ENCODE results near the gene ZHX3. TPM values are rescaled to one million over a fixed set of nuclear protein-coding genes. Genes with fewer than 3 reads are reported as not detected.
A peak's percentile ranks its signal among the peaks of the same experiment; 100 is the strongest.

ZHX3 gene
- total and polyA plus RNA-seq, 2 donors (not counting 1 experiment from before 2014, with no cell fraction given) = 27.7 to 28.0 TPM

GRCh38 chr20:41178495-41178894 is 139.0 kb downstream of the ZHX3 start:
- no peak overlapping the region for H3K27ac ChIP-seq (ENCODE audit: insufficient read depth, low read length)
- H3K4me1 ChIP-seq (ENCODE audit: control insufficient read depth, extremely low read depth, insufficient read depth, low read length) = peaks cover 22% of the 10 kb centered on the region
- no peak overlapping the region for H3K9ac ChIP-seq (ENCODE audit: insufficient read depth, low read length)
- peaks cover 8% of the 10 kb centered on the region for H3K36me3 ChIP-seq (ENCODE audit: control insufficient read depth, insufficient read depth, low read length)
- no peak overlapping the region for H3K4me2 ChIP-seq (ENCODE audit: extremely low read depth, insufficient read depth, low read length)
- no peak overlapping the region for H2AFZ ChIP-seq (ENCODE audit: low read length)
- peaks cover 11% of the 10 kb centered on the region for H3K79me2 ChIP-seq (ENCODE audit: control insufficient read depth, insufficient read depth, low read length)
- H3K9me3 ChIP-seq (ENCODE audit: control insufficient read depth, insufficient read depth, low read depth, low read length) = no peaks in the 10 kb centered on the region
- DNase-seq (ENCODE audit: low read depth in 2 of 2) = no peak
- H3K27me3 ChIP-seq (ENCODE audit: control insufficient read depth, insufficient read depth, low read length) = no peaks in the 10 kb centered on the region
- no peaks in the 10 kb centered on the region for H4K20me1 ChIP-seq (ENCODE audit: control insufficient read depth, extremely low read depth, insufficient read depth, low read length)
- no peak overlapping the region for H3K4me3 ChIP-seq (replicated peaks in 1 of 4; ENCODE audit: control extremely low read depth in 1 of 4, insufficient read depth in 1 of 4, low read depth in 3 of 4, low read length in 4 of 4)
- TF ChIP-seq CTCF (conservative IDR thresholded peaks at IDR 0.05 in 1 of 2, IDR thresholded peaks at IDR 0.05 in 1 of 2; ENCODE audit: low read depth in 1 of 2, low read length in 2 of 2) = no peak
- no peak for TF ChIP-seq EZH2 (IDR thresholded peaks at IDR 0.05; ENCODE audit: low read length, missing control alignments)

DNA sequence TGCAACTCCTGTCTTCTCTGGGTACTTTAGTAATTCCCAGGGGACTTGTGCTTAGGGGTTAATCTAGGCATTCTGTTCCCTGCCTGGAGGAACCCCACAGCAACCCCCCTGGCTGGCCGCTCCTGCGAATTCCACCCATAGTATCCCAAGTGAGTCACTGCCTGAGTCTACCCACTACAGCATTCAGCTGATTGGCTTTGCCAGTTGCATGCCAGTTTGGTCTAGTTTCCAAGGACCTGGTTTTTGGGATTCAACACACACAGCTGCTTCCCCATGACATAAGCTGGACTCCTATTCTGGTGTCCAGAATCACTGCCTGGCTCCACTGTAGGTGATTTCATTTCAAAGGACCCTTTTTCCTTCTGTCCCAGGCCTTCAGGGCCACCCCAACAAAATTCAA is 139.9 kb downstream of the ZHX3 start:
- Histone ChIP-seq H3K79me2 (ENCODE audit: control insufficient read depth, insufficient read depth, low read length) (peaks cover 11% of the 10 kb centered on the region), H3K36me3 (ENCODE audit: control insufficient read depth, insufficient read depth, low read length) (peaks cover 9% of the 10 kb centered on the region), H3K27ac (ENCODE audit: insufficient read depth, low read length) (peak overlapping the region; percentile 73), H2AFZ (ENCODE audit: low read length) (no peak overlapping the region), H3K9ac (ENCODE audit: insufficient read depth, low read length) (no peak overlapping the region), H3K4me2 (ENCODE audit: extremely low read depth, insufficient read depth, low read length) (peak overlapping the region; percentile 55), H4K20me1 (ENCODE audit: control insufficient read depth, extremely low read depth, insufficient read depth, low read length) (no peaks in the 10 kb centered on the region), H3K9me3 (ENCODE audit: control insufficient read depth, insufficient read depth, low read depth, low read length) (no peaks in the 10 kb centered on the region), H3K27me3 (ENCODE audit: control insufficient read depth, insufficient read depth, low read length) (no peaks in the 10 kb centered on the region), H3K4me1 (ENCODE audit: control insufficient read depth, extremely low read depth, insufficient read depth, low read length) (peaks cover 27% of the 10 kb centered on the region), H3K4me3 (replicated peaks in 1 of 4; ENCODE audit: control extremely low read depth in 1 of 4, insufficient read depth in 1 of 4, low read depth in 3 of 4, low read length in 4 of 4) (no peak overlapping the region)
- peak; percentile 78 to 94 for DNase-seq (ENCODE audit: low read depth in 2 of 2)
- TF ChIP-seq CTCF (conservative IDR thresholded peaks at IDR 0.05 in 1 of 2, IDR thresholded peaks at IDR 0.05 in 1 of 2; ENCODE audit: low read depth in 1 of 2, low read length in 2 of 2) (no peak), EZH2 (IDR thresholded peaks at IDR 0.05; ENCODE audit: low read length, missing control alignments) (no peak)

GRCh38 chr20:41176711-41177552 is 140.6 kb downstream of the ZHX3 start:
- Histone ChIP-seq H3K27ac (ENCODE audit: insufficient read depth, low read length) (peak overlapping the region; percentile 73), H3K9me3 (ENCODE audit: control insufficient read depth, insufficient read depth, low read depth, low read length) (no peaks in the 10 kb centered on the region), H3K4me3 (replicated peaks in 1 of 4; ENCODE audit: control extremely low read depth in 1 of 4, insufficient read depth in 1 of 4, low read depth in 3 of 4, low read length in 4 of 4) (no peak overlapping the region), H3K4me2 (ENCODE audit: extremely low read depth, insufficient read depth, low read length) (peak overlapping the region; percentile 52), H4K20me1 (ENCODE audit: control insufficient read depth, extremely low read depth, insufficient read depth, low read length) (no peaks in the 10 kb centered on the region), H3K36me3 (ENCODE audit: control insufficient read depth, insufficient read depth, low read length) (peaks cover 8% of the 10 kb centered on the region), H3K27me3 (ENCODE audit: control insufficient read depth, insufficient read depth, low read length) (no peaks in the 10 kb centered on the region), H3K79me2 (ENCODE audit: control insufficient read depth, insufficient read depth, low read length) (peaks cover 11% of the 10 kb centered on the region), H3K9ac (ENCODE audit: insufficient read depth, low read length) (no peak overlapping the region), H2AFZ (ENCODE audit: low read length) (no peak overlapping the region), H3K4me1 (ENCODE audit: control insufficient read depth, extremely low read depth, insufficient read depth, low read length) (peaks cover 28% of the 10 kb centered on the region)
- no peak for TF ChIP-seq EZH2 (IDR thresholded peaks at IDR 0.05; ENCODE audit: low read length, missing control alignments)
- TF ChIP-seq CTCF (conservative IDR thresholded peaks at IDR 0.05 in 1 of 2, IDR thresholded peaks at IDR 0.05 in 1 of 2; ENCODE audit: low read depth in 1 of 2, low read length in 2 of 2) = no peak
- no peak for DNase-seq (ENCODE audit: low read depth in 2 of 2)
